H9 (cell line): ENCODE results near the gene SIGLEC5. TPM values are rescaled to one million over a fixed set of nuclear protein-coding genes. Genes with fewer than 3 reads are reported as not detected.
"Not testable (repeated sequence)": the region's sequence is repeated elsewhere in the genome, so short reads cannot be mapped to it uniquely, and the experiment has no call there.

Experiments
- DNase-seq: peaks from one replicate; pipeline ENCODE4 v3.0.0-alpha.2; 2017
- H2AFZ ChIP-seq: one replicate; pipeline ENCODE4 v1.6.1; 2013; ENCODE audit warnings: mild to moderate bottlenecking, low read length, control low read depth, moderate library complexity
- H2AK5ac ChIP-seq: 2 replicates; pipeline ENCODE4 v1.6.1; 2013; ENCODE audit warnings: low read length, control low read depth, mixed read lengths; ENCODE audit not compliant: insufficient read length
- H2BK120ac ChIP-seq: one replicate; pipeline ENCODE4 v1.6.1; 2013; ENCODE audit warnings: low read depth, mild to moderate bottlenecking, low read length, control low read depth, inconsistent platforms; ENCODE audit not compliant: poor library complexity, severe bottlenecking
- H2BK12ac ChIP-seq: 2 replicates; pipeline ENCODE4 v1.6.1; 2013; ENCODE audit warnings: low read length, control low read depth, mixed read lengths, low read depth; ENCODE audit not compliant: insufficient read length
- H2BK15ac ChIP-seq: 2 replicates; pipeline ENCODE4 v1.6.1; 2013; ENCODE audit warnings: low read depth, low read length, control low read depth
- H2BK20ac ChIP-seq: one replicate; pipeline ENCODE4 v1.6.1; 2013; ENCODE audit warnings: low read depth, mild to moderate bottlenecking, low read length, control low read depth, inconsistent platforms; ENCODE audit not compliant: poor library complexity, severe bottlenecking
- H2BK5ac ChIP-seq: 2 replicates; pipeline ENCODE4 v1.6.1; 2013; ENCODE audit warnings: low read length, control low read depth, mixed read lengths; ENCODE audit not compliant: insufficient read length
- H3K14ac ChIP-seq: 2 replicates; pipeline ENCODE4 v1.6.1; 2013; ENCODE audit warnings: low read length, control low read depth; ENCODE audit not compliant: insufficient read depth
- H3K18ac ChIP-seq: 2 replicates; pipeline ENCODE4 v1.6.1; 2013; ENCODE audit warnings: low read depth, mild to moderate bottlenecking, mixed read lengths, low read length, control low read depth; ENCODE audit not compliant: insufficient read length
- H3K23ac ChIP-seq: 2 replicates; pipeline ENCODE4 v1.6.1; 2013; ENCODE audit warnings: low read length, control low read depth, mixed read lengths, low read depth; ENCODE audit not compliant: insufficient read length
- H3K23me2 ChIP-seq: 2 replicates; pipeline ENCODE4 v1.6.1; 2013; ENCODE audit warnings: low read depth, mild to moderate bottlenecking, mixed read lengths, low read length, control low read depth; ENCODE audit not compliant: insufficient read length, poor library complexity, severe bottlenecking
- H3K27ac ChIP-seq: 2 replicates; pipeline ENCODE4 v1.5.1; 2013; ENCODE audit warnings: low read length, control low read depth, mixed read lengths, low read depth; ENCODE audit not compliant: insufficient read length
- H3K27me3 ChIP-seq: 2 replicates; pipeline ENCODE4 v1.6.1; 2013; ENCODE audit warnings: low read length, control low read depth, inconsistent platforms; ENCODE audit not compliant: insufficient read depth
- H3K4ac ChIP-seq: 2 replicates; pipeline ENCODE4 v1.6.1; 2013; ENCODE audit warnings: low read depth, mild to moderate bottlenecking, control low read depth, inconsistent platforms, low read length, moderate library complexity
- H3K4me1 ChIP-seq: 2 replicates; pipeline ENCODE4 v1.6.1; 2013; ENCODE audit warnings: low read length, control low read depth, inconsistent platforms; ENCODE audit not compliant: insufficient read depth
- H3K4me2 ChIP-seq: 2 replicates; pipeline ENCODE4 v1.6.1; 2013; ENCODE audit warnings: low read length, control low read depth, mixed read lengths; ENCODE audit not compliant: insufficient read length, insufficient read depth
- H3K56ac ChIP-seq: 2 replicates; pipeline ENCODE4 v1.6.1; 2013; ENCODE audit warnings: low read depth, mild to moderate bottlenecking, mixed read lengths, low read length, control low read depth; ENCODE audit not compliant: insufficient read length
- H3K79me1 ChIP-seq: 2 replicates; pipeline ENCODE4 v1.6.1; 2013; ENCODE audit warnings: low read depth, mild to moderate bottlenecking, moderate library complexity, low read length, control low read depth, inconsistent platforms; ENCODE audit not compliant: insufficient read depth, poor library complexity, severe bottlenecking
- H3K79me2 ChIP-seq: 2 replicates; pipeline ENCODE4 v1.6.1; 2013; ENCODE audit warnings: low read length, control low read depth, inconsistent platforms; ENCODE audit not compliant: insufficient read depth
- H3K9ac ChIP-seq: 2 replicates; pipeline ENCODE4 v1.6.1; 2013; ENCODE audit warnings: low read length, control low read depth, mixed read lengths; ENCODE audit not compliant: insufficient read length; ENCODE audit errors: extremely low read depth
- H3K9me3 ChIP-seq: one replicate; pipeline ENCODE4 v1.6.1; 2013; ENCODE audit warnings: low read depth, low read length, inconsistent platforms; ENCODE audit not compliant: control insufficient read depth
- H3T11ph ChIP-seq: one replicate; pipeline ENCODE4 v1.6.1; 2013; ENCODE audit warnings: mild to moderate bottlenecking, low read length, control low read depth, inconsistent platforms
- H4K20me1 ChIP-seq: one replicate; pipeline ENCODE4 v1.6.1; 2013; ENCODE audit not compliant: control insufficient read depth, insufficient read length, insufficient read depth
- H4K5ac ChIP-seq: 2 replicates; pipeline ENCODE4 v1.6.1; 2013; ENCODE audit warnings: low read depth, mild to moderate bottlenecking, mixed read lengths, low read length, control low read depth; ENCODE audit not compliant: insufficient read length
- H4K8ac ChIP-seq: replicated peaks from 2 replicates; pipeline ENCODE4 v1.6.1; 2013; ENCODE audit warnings: low read length, control low read depth, mixed read lengths, low read depth; ENCODE audit not compliant: insufficient read length
- H4K91ac ChIP-seq: 2 replicates; pipeline ENCODE4 v1.6.1; 2013; ENCODE audit warnings: low read depth, mild to moderate bottlenecking, moderate library complexity, mixed read lengths, low read length, control low read depth; ENCODE audit not compliant: insufficient read length
- H3K27ac Mint-ChIP-seq, 3 experiments: 2 replicates in 2 of 3; 3 replicates in 1 of 3; pipeline ENCODE4 v1.8.0; 2020 to 2021; ENCODE audit warnings: mixed read lengths in 3 of 3, mild to moderate bottlenecking in 1 of 3, moderate library complexity in 1 of 3
- H3K27me3 Mint-ChIP-seq: 2 replicates; pipeline ENCODE4 v1.8.0; 2021; ENCODE audit warnings: low read depth, mild to moderate bottlenecking, moderate library complexity, mixed read lengths
- H3K36me3 Mint-ChIP-seq, 3 experiments: 2 replicates in 2 of 3; 3 replicates in 1 of 3; pipeline ENCODE4 v1.8.0; 2020 to 2021; ENCODE audit warnings: low read depth in 3 of 3, mixed read lengths in 3 of 3; ENCODE audit not compliant: insufficient read depth in 1 of 3
- H3K4me1 Mint-ChIP-seq, 2 experiments: 2 replicates each; pipeline ENCODE4 v1.8.0; 2020; ENCODE audit warnings: mixed read lengths in 2 of 2
- H3K4me3 Mint-ChIP-seq, 2 experiments: 2 replicates in 1 of 2; 3 replicates in 1 of 2; pipeline ENCODE4 v1.8.0; 2020 to 2021; ENCODE audit warnings: mild to moderate bottlenecking in 2 of 2, mixed read lengths in 2 of 2, moderate library complexity in 1 of 2
- H3K9me3 Mint-ChIP-seq, 2 experiments: 2 replicates in 1 of 2; 3 replicates in 1 of 2; pipeline ENCODE4 v1.8.0; 2020; ENCODE audit warnings: mild to moderate bottlenecking in 2 of 2, mixed read lengths in 2 of 2, moderate library complexity in 1 of 2
- WGBS: extraction: QIAGEN DNeasy Blood & Tissue Kit; methylation state at CpG from one replicate; pipeline ENCODE4 v1.1.7; 2013; ENCODE audit warnings: missing lambda C conversion rate, low lambda C conversion rate, mixed read lengths; ENCODE audit not compliant: insufficient read length; ENCODE audit errors: extremely low coverage; 5-methylcytosine and 5-hydroxymethylcytosine counted together
- long read RNA-seq: library from polyadenylated mRNA; unstranded; transcript quantifications from one replicate; pipeline ENCODE4 v2.0.0, GENCODE V29; 2020
- total RNA-seq: library from RNA; stranded (reverse); gene quantifications from 2 replicates; pipeline ENCODE4 v1.2.1, GENCODE V29; 2021

The SIGLEC5 gene
- total RNA-seq = not detected in 2 replicates
- long read RNA-seq = 0 reads

- WGBS = no CpG with 5 or more reads among the region's 13 CpGs
- not testable (repeated sequence) for H2BK15ac ChIP-seq, H3K14ac ChIP-seq, H3K23me2 ChIP-seq, H3K79me2 ChIP-seq, DNase-seq, H2AFZ ChIP-seq, H3K18ac ChIP-seq, H3K27ac ChIP-seq, H4K5ac ChIP-seq, H3K4me1 ChIP-seq, H4K8ac ChIP-seq, H2BK12ac ChIP-seq, H3K27me3 ChIP-seq, H3K23ac ChIP-seq, H4K20me1 ChIP-seq, H2BK20ac ChIP-seq, H3K27ac Mint-ChIP-seq, H3K4ac ChIP-seq, H3T11ph ChIP-seq, H3K79me1 ChIP-seq, H2BK5ac ChIP-seq, H3K56ac ChIP-seq, H3K4me1 Mint-ChIP-seq, H2AK5ac ChIP-seq, H3K9me3 ChIP-seq, H3K4me3 Mint-ChIP-seq, H4K91ac ChIP-seq, H2BK120ac ChIP-seq, H3K4me2 ChIP-seq, H3K9ac ChIP-seq
- Mint-ChIP-seq H3K9me3 (peaks cover 63 to 80% of the 10 kb centered on the region in 2 experiments), H3K36me3 (peaks cover 0 to 10% (median 2%) of the 10 kb centered on the region in 3 experiments; a peak in 4 of 7 replicates), H3K27me3 (peaks cover 15% of the 10 kb centered on the region)
Observed at GRCh38 chr19:51630315-51630714, at the start of gene SIGLEC5. Gene SIGLEC5, minus strand, starts transcription at chr19:51630401. Its CDS starts 66 bp downstream, at chr19:51630335.
